GM12873 (cell line): ENCODE measurements around the gene TNRC6C.

Source experiments
- TF ChIP-seq, protein P1 (sequence below): IDR thresholded peaks from 2 replicates; pipeline ENCODE4 v1.5.1; 2012; ENCODE audit warnings: low read depth, mild to moderate bottlenecking, moderate library complexity, low read length, control low read depth; ENCODE audit not compliant: insufficient read depth; ENCODE audit errors: missing control alignments

The TNRC6C gene

DNA sequence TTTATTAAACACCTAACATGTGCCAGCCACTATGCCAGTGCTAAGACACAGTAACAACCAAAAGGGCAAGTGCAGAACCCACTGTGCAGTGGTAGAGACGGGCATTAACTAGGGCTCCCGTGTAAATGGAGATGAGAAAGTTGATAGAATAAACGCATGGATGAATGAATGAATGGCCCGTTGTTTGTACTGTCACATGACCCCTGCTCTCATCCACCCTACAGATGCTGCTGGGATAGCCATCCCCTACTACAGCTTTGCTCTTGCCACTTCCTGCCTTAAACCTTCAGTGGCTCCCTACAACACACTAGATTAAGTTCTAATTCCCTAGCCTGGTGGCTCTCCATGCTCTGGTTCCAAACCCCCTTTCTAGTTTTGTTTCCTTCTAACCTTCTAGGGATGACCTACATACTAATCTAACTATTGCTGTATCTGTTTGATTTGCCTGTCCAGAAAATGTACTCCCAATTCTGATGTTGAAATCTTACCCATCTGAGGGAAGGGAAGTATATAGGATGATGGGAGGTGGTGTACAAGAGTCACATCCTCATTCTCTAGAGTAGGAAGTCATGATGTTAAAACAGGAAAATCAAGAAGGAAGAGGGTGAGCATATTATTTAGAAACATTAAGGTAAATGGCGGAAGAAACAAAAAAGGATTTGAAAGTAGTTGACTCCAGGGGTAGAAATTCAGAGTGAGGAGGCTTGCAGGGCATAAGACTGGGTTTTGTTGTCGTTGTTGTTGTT lies 11.4 kb upstream of the TNRC6C start:
- TF ChIP-seq, protein P1, sequence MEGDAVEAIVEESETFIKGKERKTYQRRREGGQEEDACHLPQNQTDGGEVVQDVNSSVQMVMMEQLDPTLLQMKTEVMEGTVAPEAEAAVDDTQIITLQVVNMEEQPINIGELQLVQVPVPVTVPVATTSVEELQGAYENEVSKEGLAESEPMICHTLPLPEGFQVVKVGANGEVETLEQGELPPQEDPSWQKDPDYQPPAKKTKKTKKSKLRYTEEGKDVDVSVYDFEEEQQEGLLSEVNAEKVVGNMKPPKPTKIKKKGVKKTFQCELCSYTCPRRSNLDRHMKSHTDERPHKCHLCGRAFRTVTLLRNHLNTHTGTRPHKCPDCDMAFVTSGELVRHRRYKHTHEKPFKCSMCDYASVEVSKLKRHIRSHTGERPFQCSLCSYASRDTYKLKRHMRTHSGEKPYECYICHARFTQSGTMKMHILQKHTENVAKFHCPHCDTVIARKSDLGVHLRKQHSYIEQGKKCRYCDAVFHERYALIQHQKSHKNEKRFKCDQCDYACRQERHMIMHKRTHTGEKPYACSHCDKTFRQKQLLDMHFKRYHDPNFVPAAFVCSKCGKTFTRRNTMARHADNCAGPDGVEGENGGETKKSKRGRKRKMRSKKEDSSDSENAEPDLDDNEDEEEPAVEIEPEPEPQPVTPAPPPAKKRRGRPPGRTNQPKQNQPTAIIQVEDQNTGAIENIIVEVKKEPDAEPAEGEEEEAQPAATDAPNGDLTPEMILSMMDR = no peak

DNA sequence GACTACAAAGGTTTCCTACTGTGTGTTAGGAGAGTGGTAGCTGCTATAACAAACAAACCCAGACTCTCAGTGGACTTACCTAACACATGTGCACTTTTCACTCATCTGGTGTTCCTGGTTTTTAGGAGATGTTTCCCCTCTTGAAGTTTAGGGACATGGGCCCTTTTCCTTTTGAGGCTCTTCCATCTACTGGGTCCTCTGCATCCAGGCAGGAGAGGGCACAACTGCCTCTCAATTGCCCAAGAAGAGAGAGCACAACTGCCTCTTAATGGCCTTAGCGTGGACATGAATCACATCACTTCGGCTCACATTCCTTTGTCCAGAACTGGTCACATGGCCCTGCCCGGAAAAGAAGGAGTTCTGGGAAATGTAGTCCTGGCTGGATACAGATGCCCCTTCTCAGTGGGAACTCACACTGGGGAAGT lies 9.8 kb upstream of the TNRC6C start:
- TF ChIP-seq, protein P1 = no peak

DNA sequence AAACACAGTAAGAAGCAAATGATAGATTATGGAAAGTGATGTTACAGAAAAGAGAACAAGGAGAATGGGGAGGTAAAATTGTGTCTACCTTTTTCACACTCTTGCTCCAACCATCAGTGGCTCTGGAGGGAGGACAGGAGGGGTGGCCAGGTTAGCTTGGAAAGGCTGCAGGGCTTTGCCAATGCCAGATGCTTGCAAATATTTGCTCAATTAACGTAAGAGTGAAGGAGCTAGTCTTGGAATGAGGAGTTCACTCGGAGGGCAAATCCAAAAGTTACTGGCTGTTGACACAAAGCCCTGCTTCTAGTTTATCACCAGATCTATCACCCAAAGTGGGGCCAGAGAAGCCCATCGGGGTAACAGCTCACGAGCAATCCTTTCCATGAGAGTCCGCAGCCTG lies 7.4 kb upstream of the TNRC6C start:
- TF ChIP-seq, protein P1 = no peak

DNA sequence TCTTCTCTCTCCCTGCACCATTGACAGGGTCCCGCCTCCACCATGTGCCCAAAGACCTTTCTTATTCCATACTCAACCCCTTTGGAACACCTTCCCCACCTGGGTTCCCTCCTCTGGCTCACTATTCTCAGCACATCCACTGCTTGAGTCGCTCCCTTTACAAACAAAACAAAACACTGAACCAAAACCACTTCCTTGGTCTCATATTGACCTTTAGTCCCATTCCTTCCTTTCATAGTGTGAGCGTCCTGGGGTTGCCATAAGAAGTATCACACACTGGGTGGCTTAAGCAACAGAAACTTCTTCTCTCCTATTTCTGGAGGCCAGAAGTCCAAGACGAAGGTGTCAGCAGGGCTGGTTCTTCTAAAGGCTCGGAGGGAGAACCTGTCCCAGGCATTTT lies 6.1 kb upstream of the TNRC6C start:
- TF ChIP-seq, protein P1 = no peak

DNA sequence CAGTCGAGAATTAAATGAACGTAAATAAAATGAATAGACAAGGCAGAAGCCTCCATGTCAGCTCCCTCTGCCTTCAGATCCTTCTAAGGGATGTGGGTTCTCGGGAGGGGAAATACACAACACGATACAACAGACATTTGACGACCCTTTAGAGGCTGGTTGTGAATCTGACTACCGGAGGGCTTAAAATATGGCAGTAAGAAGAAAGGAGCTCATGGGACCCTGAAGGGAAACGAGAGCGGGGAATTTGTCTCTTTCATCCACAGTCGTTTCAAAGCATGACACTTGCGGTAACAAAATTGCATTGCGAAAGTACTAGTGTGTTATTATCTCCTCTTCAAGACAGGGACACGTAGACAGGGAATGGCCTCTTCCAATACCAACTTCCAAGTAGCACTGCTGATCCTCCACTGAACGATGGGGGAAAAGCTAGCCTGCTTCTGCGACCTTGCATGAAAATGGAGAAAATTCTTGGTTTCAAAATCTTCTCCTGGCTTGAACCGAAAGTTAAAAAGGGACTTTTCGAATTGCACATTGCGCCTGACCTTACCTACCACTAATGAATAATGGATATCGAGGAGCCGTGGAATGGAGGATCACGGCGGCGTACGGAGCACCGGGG lies 1.2 kb upstream of the TNRC6C start:
- TF ChIP-seq, protein P1 = no peak

DNA sequence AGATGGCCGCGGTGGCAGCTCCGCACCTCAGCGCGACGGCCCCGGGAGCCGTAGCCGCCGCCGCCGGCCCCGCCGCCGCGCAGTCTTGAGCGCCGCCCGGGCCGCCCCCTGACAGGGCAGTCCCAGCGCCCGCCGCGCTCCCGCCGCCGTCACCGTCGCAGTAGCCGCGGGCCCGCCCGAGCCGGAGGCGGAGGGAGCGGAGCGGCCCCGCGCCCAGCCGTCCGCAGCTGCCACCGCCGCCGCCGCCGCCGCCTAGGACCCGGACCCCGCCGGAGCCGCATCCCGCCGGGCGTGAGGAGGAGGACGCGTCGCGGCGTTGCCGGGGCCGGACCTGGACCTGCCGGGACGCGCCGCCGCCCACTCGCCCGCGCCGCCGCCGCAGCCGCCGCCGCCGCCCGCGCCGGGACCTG lies 218 bp downstream of the TNRC6C start:
- TF ChIP-seq, protein P1 = no peak

DNA sequence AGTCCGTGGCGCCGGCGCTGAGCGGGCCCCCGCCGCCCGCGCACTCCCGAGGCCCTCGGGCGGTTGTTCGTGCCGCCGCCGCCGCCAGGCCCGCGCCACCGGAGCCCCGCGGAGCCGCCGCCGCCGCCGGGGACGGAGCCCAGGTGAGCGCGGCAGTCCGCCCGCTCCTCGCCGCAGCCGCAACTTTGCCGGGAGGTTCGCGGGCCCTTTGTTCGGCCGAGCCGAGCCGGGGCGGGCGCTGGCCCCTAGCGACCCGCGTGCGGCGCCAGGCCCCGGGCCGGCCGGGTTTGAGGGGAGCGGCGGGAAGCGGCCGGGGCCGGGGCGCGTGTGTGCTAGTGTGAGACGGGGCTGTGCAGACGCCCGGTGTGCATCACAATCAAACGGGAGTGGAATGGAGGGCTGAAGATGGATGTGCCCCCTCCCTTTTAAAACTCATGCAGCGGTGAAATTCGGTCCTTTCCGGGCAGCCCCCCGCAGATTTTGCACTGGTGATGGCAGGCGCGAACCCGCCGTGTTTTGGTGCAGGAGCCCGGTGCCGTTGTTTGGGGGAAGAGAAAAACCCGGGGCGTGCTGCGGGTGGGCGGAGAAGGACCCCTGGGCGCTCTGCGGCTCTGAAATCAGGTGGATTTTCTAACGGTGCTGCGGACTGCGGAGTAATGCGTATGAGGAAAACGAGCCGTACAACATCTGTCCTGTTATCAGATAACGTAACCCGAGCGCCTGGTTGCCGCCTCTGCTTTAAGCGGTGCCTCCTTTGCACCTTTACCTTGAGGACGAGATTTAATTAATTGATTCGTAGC lies 823 bp downstream of the TNRC6C start:
- TF ChIP-seq, protein P1 = no peak
